Loucy (cell line): Measurements from ENCODE around the gene DISC1.

ENCODE experiments used
- H2AFZ ChIP-seq: fragments of 200-600 bp; sonication (generic); 2 replicates; pipeline ENCODE4 v1.6.0; 2016; ENCODE audit warnings: antibody characterized with exemption, mild to moderate bottlenecking, low read length, moderate library complexity
- H3F3A ChIP-seq: fragments of 200-600 bp; 2 replicates; pipeline ENCODE4 v1.6.0; 2016; ENCODE audit warnings: antibody characterized with exemption, low read depth, mild to moderate bottlenecking
- H3K27me3 ChIP-seq: fragments of 200-600 bp; sonication (generic); 2 replicates; pipeline ENCODE4 v1.6.1; 2014; ENCODE audit warnings: low read length, mild to moderate bottlenecking; ENCODE audit not compliant: insufficient read depth, poor library complexity, severe bottlenecking
- H3K36me3 ChIP-seq: fragments of 200-600 bp; sonication (generic); 2 replicates; pipeline ENCODE4 v1.6.1; 2016; ENCODE audit warnings: low read length; ENCODE audit not compliant: insufficient read depth
- H3K4me1 ChIP-seq: fragments of 200-600 bp; sonication (generic); 2 replicates; pipeline ENCODE4 v1.5.1; 2014; ENCODE audit warnings: low read length, mild to moderate bottlenecking; ENCODE audit not compliant: insufficient read depth, poor library complexity, severe bottlenecking
- H3K4me2 ChIP-seq: fragments of 200-600 bp; sonication (generic); 2 replicates; pipeline ENCODE4 v1.6.0; 2014; ENCODE audit warnings: antibody characterized with exemption, low read length, low read depth, mild to moderate bottlenecking; ENCODE audit not compliant: poor library complexity, severe bottlenecking
- H3K4me3 ChIP-seq: fragments of 200-600 bp; sonication (generic); 2 replicates; pipeline ENCODE4 v1.5.1; 2014; ENCODE audit warnings: low read length, mild to moderate bottlenecking, mixed read lengths; ENCODE audit not compliant: poor library complexity, severe bottlenecking
- H3K79me2 ChIP-seq: fragments of 200-600 bp; sonication (generic); 2 replicates; pipeline ENCODE4 v1.6.1; 2014; ENCODE audit warnings: low read length; ENCODE audit not compliant: insufficient read depth
- H3K9ac ChIP-seq: fragments of 200-600 bp; sonication (generic); 2 replicates; pipeline ENCODE4 v1.6.0; 2014; ENCODE audit warnings: mild to moderate bottlenecking, low read depth, low read length, moderate library complexity; ENCODE audit not compliant: poor library complexity, severe bottlenecking
- H3K9me2 ChIP-seq: fragments of 200-600 bp; sonication (generic); replicated peaks from 2 replicates; pipeline ENCODE4 v1.6.1; 2016; ENCODE audit warnings: low read depth, low read length, mixed read lengths
- H3K9me3 ChIP-seq: fragments of 200-600 bp; sonication (generic); 2 replicates; pipeline ENCODE4 v1.6.1; 2014; ENCODE audit warnings: mild to moderate bottlenecking, antibody characterized with exemption, low read length, low read depth; ENCODE audit not compliant: insufficient read depth
- H4K20me1 ChIP-seq: fragments of 200-600 bp; sonication (generic); 2 replicates; pipeline ENCODE4 v1.6.0; 2014; ENCODE audit warnings: antibody characterized with exemption, low read length, mild to moderate bottlenecking; ENCODE audit not compliant: insufficient read depth, poor library complexity, severe bottlenecking
- EZH2phosphoT487 ChIP-seq: fragments of 200-600 bp; IDR thresholded peaks from 2 replicates; pipeline ENCODE4 v1.6.1; 2018; ENCODE audit warnings: antibody characterized with exemption, mild to moderate bottlenecking, moderate library complexity, borderline replicate concordance
- TF ChIP-seq, protein P1 (sequence below): fragments of 200-600 bp; sonication (generic); conservative IDR thresholded peaks from 2 replicates; pipeline ENCODE4 v1.5.1; 2014; ENCODE audit warnings: mild to moderate bottlenecking, antibody characterized with exemption, low read length

DISC1 gene

DNA sequence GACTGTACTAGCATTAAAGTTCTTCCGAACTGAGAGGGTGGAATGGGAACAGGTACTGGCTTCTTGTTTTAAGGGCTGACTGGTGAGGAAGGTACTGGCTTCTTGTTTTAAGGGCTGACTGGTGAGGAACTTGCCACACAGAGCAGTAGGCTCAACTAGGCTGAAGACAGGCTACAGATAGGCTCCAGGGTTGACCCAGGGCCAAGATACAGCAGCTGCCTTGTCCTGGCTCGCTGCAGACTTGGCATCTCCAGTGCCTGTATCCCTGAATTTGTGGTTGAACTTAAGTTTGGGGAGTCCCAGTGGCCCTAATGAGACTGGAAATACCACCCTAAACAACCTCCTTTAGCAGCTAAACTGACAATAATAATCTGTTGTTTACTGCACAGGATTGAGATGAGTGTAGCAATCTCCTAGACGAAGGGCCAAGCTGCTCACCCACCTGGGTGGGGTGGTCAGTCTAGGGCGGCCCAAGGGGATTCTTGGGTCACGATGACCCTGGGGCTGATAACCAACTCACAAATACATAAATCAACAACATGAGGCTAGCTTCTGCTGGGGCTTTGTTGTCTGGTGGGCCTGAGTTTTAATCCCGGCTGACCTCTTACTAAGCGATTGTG is 227.1 kb downstream of the DISC1 start:
- no peaks in the 10 kb centered on the region for H3F3A ChIP-seq
- H3K9me2 ChIP-seq, result no peaks in the 10 kb centered on the region
- H3K4me2 ChIP-seq, result no peak overlapping the region
- no peak overlapping the region for H2AFZ ChIP-seq
- H3K9me3 ChIP-seq, result no peaks in the 10 kb centered on the region
- no peaks in the 10 kb centered on the region for H3K27me3 ChIP-seq
- no peaks in the 10 kb centered on the region for H4K20me1 ChIP-seq
- H3K4me1 ChIP-seq, result no peaks in the 10 kb centered on the region
- no peak overlapping the region for H3K4me3 ChIP-seq
- H3K36me3 ChIP-seq, result no peaks in the 10 kb centered on the region
- H3K9ac ChIP-seq, result no peak overlapping the region
- H3K79me2 ChIP-seq, result no peaks in the 10 kb centered on the region
- TF ChIP-seq, protein P1, sequence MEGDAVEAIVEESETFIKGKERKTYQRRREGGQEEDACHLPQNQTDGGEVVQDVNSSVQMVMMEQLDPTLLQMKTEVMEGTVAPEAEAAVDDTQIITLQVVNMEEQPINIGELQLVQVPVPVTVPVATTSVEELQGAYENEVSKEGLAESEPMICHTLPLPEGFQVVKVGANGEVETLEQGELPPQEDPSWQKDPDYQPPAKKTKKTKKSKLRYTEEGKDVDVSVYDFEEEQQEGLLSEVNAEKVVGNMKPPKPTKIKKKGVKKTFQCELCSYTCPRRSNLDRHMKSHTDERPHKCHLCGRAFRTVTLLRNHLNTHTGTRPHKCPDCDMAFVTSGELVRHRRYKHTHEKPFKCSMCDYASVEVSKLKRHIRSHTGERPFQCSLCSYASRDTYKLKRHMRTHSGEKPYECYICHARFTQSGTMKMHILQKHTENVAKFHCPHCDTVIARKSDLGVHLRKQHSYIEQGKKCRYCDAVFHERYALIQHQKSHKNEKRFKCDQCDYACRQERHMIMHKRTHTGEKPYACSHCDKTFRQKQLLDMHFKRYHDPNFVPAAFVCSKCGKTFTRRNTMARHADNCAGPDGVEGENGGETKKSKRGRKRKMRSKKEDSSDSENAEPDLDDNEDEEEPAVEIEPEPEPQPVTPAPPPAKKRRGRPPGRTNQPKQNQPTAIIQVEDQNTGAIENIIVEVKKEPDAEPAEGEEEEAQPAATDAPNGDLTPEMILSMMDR, result no peak
- no peak for TF ChIP-seq EZH2phosphoT487

DNA sequence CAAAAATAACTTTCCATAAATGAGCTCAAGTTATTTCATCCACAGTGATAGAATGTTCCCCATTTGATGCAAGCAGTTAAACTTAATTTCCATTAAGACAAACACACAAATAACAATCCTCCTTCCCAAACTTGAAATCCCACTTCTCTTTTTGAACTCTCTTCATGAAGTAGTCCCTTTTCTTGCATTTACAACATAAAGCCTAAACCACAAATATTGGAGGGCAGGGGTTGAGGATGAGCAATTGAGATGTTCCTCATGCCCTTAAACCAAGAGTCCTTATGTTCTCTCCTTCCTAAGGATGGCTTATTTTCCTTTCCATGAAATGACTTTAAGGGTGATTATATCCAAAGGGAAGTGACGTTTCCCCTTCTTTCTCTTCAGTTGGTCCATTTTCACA is 228.8 kb downstream of the DISC1 start:
- TF ChIP-seq, protein P1, result no peak
- no peak for TF ChIP-seq EZH2phosphoT487
- Histone ChIP-seq H3K79me2 (no peaks in the 10 kb centered on the region), H3K4me3 (no peak overlapping the region), H3K4me1 (no peaks in the 10 kb centered on the region), H3K9me2 (no peaks in the 10 kb centered on the region), H3K36me3 (no peaks in the 10 kb centered on the region), H3K27me3 (no peaks in the 10 kb centered on the region), H3K9me3 (no peaks in the 10 kb centered on the region), H3F3A (no peaks in the 10 kb centered on the region), H3K9ac (no peak overlapping the region), H3K4me2 (no peak overlapping the region), H2AFZ (no peak overlapping the region), H4K20me1 (no peaks in the 10 kb centered on the region)

DNA sequence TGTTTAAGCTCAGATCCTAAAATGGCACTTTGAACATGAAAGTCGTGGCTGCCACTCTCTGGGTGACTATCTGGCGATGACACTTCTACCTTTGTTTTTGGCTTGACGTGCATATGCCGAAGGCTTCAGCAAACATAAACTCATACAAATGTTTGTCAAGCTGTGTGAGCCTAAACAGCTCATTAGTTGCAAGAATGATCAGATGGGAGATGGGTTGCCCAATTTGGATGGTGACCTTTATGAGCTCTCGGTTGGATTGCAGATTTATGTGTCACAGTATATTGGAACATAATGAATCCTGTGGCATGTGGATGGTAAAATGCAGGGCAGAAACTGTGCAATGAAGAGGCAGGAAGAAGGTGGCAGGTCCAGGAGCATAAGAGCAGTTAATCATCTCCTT is 229.3 kb downstream of the DISC1 start:
- Histone ChIP-seq H3K36me3 (no peaks in the 10 kb centered on the region), H3K4me2 (no peak overlapping the region), H3K4me1 (no peaks in the 10 kb centered on the region), H3K9ac (no peak overlapping the region), H3K9me3 (no peaks in the 10 kb centered on the region), H3F3A (no peaks in the 10 kb centered on the region), H2AFZ (no peak overlapping the region), H3K4me3 (no peak overlapping the region), H3K79me2 (no peaks in the 10 kb centered on the region), H3K27me3 (no peaks in the 10 kb centered on the region), H4K20me1 (no peaks in the 10 kb centered on the region), H3K9me2 (no peaks in the 10 kb centered on the region)
- TF ChIP-seq, protein P1, result no peak
- no peak for TF ChIP-seq EZH2phosphoT487
